HepG2 (cell line): ENCODE results near the gene ZNF212. TPM values are rescaled to one million over a fixed set of nuclear protein-coding genes. Genes with fewer than 3 reads are reported as not detected.

ENCODE experiments used
- DBP ChIP-seq: sonication (generic); formaldehyde crosslinking; IDR thresholded peaks from 2 replicates; pipeline ENCODE4 v1.4.0; 2020; ENCODE audit warnings: missing genetic modification reagents; ENCODE audit errors: not compliant biosample characterization
- ISL2 ChIP-seq: sonication (generic); formaldehyde crosslinking; IDR thresholded peaks from 2 replicates; pipeline ENCODE4 v1.5.0; 2020; ENCODE audit warnings: missing genetic modification reagents
- KDM5A ChIP-seq: fragments of 200-600 bp; sonication (generic); IDR thresholded peaks from 2 replicates; pipeline ENCODE4 v1.7.0; 2018; ENCODE audit warnings: antibody characterized with exemption, mild to moderate bottlenecking, low read length, borderline replicate concordance
- MBD4 ChIP-seq: IDR thresholded peaks from 2 replicates; pipeline ENCODE4 v1.6.1; 2012; ENCODE audit warnings: low read length, inconsistent platforms, borderline replicate concordance
- MLXIP ChIP-seq: sonication (generic); formaldehyde crosslinking; IDR thresholded peaks from 2 replicates; pipeline ENCODE4 v1.9.0; 2021; ENCODE audit warnings: missing genetic modification reagents, borderline replicate concordance
- NPAS2 ChIP-seq: sonication (generic); formaldehyde crosslinking; IDR thresholded peaks from 2 replicates; pipeline ENCODE4 v1.8.0; 2022; ENCODE audit warnings: mild to moderate bottlenecking, missing genetic modification reagents, borderline replicate concordance
- NR2F1 ChIP-seq, 2 experiments: fragments of 450-650 bp in 1 of 2; formaldehyde crosslinking in 1 of 2; IDR thresholded peaks; 2 replicates each; pipeline versions ENCODE4 v1.5.0 to v1.6.1; 2016 to 2020; ENCODE audit warnings: mild to moderate bottlenecking in 1 of 2, missing compliant biosample characterization in 1 of 2, missing genetic modification reagents in 1 of 2, moderate library complexity in 1 of 2
- PAWR ChIP-seq: sonication (generic); formaldehyde crosslinking; IDR thresholded peaks from 2 replicates; pipeline ENCODE4 v1.4.0; 2020; ENCODE audit warnings: missing genetic modification reagents, mild to moderate bottlenecking, borderline replicate concordance
- PHF21A ChIP-seq: sonication (generic); formaldehyde crosslinking; IDR thresholded peaks from 2 replicates; pipeline ENCODE4 v1.5.0; 2020; ENCODE audit warnings: mild to moderate bottlenecking, missing genetic modification reagents
- PRPF4 ChIP-seq: fragments of 200-400 bp; formaldehyde crosslinking; IDR thresholded peaks from 2 replicates; pipeline ENCODE4 v1.6.1; 2016; ENCODE audit warnings: low read length, low read depth; ENCODE audit not compliant: poor library complexity, severe bottlenecking
- RXRB ChIP-seq: IDR thresholded peaks from 2 replicates; pipeline ENCODE4 v1.6.1; 2016; ENCODE audit warnings: borderline replicate concordance, missing genetic modification reagents, missing compliant biosample characterization
- SIN3A ChIP-seq: IDR thresholded peaks from 2 replicates; pipeline ENCODE4 v1.6.1; 2011; ENCODE audit warnings: low read depth, mild to moderate bottlenecking, control low read depth, low read length, borderline replicate concordance
- SP2 ChIP-seq: sonication (generic); formaldehyde crosslinking; IDR thresholded peaks from 2 replicates; pipeline ENCODE4 v1.5.1; 2020; ENCODE audit warnings: mild to moderate bottlenecking, missing genetic modification reagents
- TCF7 ChIP-seq: sonication (generic); IDR thresholded peaks from 2 replicates; pipeline ENCODE4 v1.6.1; 2016; ENCODE audit warnings: antibody characterized with exemption, low read depth
- ZIK1 ChIP-seq: sonication (generic); formaldehyde crosslinking; IDR thresholded peaks from 2 replicates; pipeline ENCODE4 v1.5.0; 2020; ENCODE audit warnings: mild to moderate bottlenecking, low read depth, missing genetic modification reagents, borderline replicate concordance
- ZNF20 ChIP-seq: sonication (generic); formaldehyde crosslinking; IDR thresholded peaks from 2 replicates; pipeline ENCODE4 v1.4.0; 2020; ENCODE audit warnings: mild to moderate bottlenecking, moderate library complexity, missing genetic modification reagents
- ZNF530 ChIP-seq: sonication (generic); formaldehyde crosslinking; IDR thresholded peaks from 2 replicates; pipeline ENCODE4 v1.5.0; 2020; ENCODE audit warnings: low read depth, mild to moderate bottlenecking, missing genetic modification reagents
- ZNF589 ChIP-seq: sonication (generic); formaldehyde crosslinking; conservative IDR thresholded peaks from 2 replicates; pipeline ENCODE4 v1.8.0; 2022; ENCODE audit warnings: mild to moderate bottlenecking, moderate library complexity, missing genetic modification reagents
- ZZZ3 ChIP-seq: sonication (generic); formaldehyde crosslinking; IDR thresholded peaks from 2 replicates; pipeline ENCODE4 v1.4.0; 2020; ENCODE audit warnings: missing genetic modification reagents, mild to moderate bottlenecking, borderline replicate concordance
- polyA plus RNA-seq, 8 experiments: library from polyadenylated mRNA; depleted of rRNA in 3 of 8; stranded (reverse) in 7 of 8; unstranded in 1 of 8; fragments of >200 nt; fragmentation: Illumina TruSeq in 4 of 8; extraction: Trizol in 4 of 8; gene quantifications; 2 replicates each; pipeline versions ENCODE4 v1.2.1 to v1.2.3, GENCODE V29; 2011 to 2016; ENCODE audit warnings: low read depth in 4 of 8, missing spikeins in 1 of 8, mixed read lengths in 1 of 8; ENCODE audit not compliant: insufficient read depth in 1 of 8
- total RNA-seq, 5 experiments: library from RNA; depleted of rRNA; stranded (reverse); fragments of >200 nt; fragmentation: Illumina TruSeq; extraction: Trizol; gene quantifications; 2 replicates each; pipeline ENCODE4 v1.2.3, GENCODE V29; 2016; ENCODE audit warnings: low read depth in 1 of 5
- TF ChIP-seq, protein P1 (sequence below): sonication (generic); formaldehyde crosslinking; IDR thresholded peaks from 2 replicates; pipeline ENCODE4 v1.4.0; 2020; ENCODE audit warnings: missing genetic modification reagents
- TF ChIP-seq, protein P2 (sequence below): fragments of 450-650 bp; IDR thresholded peaks from 2 replicates; pipeline ENCODE4 v1.6.1; 2016

The ZNF212 gene
- total and polyA plus RNA-seq, 2 of the 13 experiments (the other 11 are each of a cell fraction or from before 2014, with no cell fraction given): 2.6 to 3.8 TPM

DNA sequence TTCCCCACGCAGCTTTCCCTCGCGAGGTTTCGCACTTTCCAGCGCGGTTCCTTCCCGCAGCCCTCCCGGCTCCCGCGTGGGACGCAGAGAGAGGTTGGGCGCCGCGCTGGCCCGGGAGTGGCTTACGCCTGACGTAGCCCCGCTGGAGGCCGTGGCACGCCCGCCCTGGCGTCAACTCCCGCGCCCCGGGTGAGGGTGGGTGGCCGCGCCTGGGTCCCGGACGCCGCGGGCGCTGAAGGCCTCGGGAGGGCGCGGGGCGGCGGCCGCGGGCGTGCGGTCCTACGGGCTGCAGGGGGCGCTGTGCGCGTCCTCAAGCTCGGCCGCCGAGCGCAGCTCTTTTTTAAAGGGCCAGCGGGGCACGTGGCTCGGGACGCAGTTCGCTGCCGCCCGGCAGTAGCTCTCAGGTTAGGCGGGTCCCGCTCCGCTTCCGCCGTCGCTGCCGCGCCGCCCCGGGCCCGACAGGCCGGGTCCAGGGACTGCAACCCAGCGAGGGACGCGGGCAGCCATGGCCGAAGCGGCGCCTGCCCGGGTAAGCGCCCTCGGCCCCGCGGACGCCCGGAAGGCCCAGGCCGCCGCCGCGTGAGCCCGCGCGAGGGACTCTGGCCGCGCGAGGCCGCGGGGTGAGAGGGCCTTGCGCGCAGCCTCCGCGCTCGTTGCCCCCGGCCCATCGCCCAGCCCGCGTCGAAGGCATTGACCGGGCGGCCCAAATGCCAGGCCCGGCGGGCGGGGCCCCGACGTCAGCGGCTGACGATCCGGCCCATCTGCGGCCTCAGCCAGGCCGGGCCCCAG is 22.6 kb downstream of the ZNF212 start, which contains the start of gene ZNF783 (continued):
- TF ChIP-seq DBP (no peak), MLXIP (CRISPR knock-in tag) (no peak; the same call in 1 of the 2 replicates), ISL2 (CRISPR knock-in tag) (no peak), ZNF589 (CRISPR knock-in tag) (peak; percentile 65; the same call in 1 of the 2 replicates), RXRB (CRISPR knock-in tag) (peak; percentile 31; the same call in 1 of the 2 replicates), NR2F1 (CRISPR knock-in tag; IDR thresholded peaks at IDR 0.05) (no peak), NPAS2 (CRISPR knock-in tag) (no peak), PRPF4 (no peak), SP2 (no peak), ZNF530 (CRISPR knock-in tag) (peak; percentile 78; the same call in 1 of the 2 replicates), PHF21A (CRISPR knock-in tag) (peak; percentile 72), TCF7 (no peak), SIN3A (no peak), MBD4 (no peak), KDM5A (no peak), ZNF20 (CRISPR knock-in tag) (no peak), ZIK1 (CRISPR knock-in tag) (peak; percentile 97; the same call in 1 of the 2 replicates), ZZZ3 (CRISPR knock-in tag) (no peak), PAWR (no peak)
- TF ChIP-seq, protein P1, sequence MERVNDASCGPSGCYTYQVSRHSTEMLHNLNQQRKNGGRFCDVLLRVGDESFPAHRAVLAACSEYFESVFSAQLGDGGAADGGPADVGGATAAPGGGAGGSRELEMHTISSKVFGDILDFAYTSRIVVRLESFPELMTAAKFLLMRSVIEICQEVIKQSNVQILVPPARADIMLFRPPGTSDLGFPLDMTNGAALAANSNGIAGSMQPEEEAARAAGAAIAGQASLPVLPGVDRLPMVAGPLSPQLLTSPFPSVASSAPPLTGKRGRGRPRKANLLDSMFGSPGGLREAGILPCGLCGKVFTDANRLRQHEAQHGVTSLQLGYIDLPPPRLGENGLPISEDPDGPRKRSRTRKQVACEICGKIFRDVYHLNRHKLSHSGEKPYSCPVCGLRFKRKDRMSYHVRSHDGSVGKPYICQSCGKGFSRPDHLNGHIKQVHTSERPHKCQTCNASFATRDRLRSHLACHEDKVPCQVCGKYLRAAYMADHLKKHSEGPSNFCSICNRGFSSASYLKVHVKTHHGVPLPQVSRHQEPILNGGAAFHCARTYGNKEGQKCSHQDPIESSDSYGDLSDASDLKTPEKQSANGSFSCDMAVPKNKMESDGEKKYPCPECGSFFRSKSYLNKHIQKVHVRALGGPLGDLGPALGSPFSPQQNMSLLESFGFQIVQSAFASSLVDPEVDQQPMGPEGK (CRISPR knock-in tag): peak; percentile 22; the same call in 1 of the 2 replicates
- TF ChIP-seq, protein P2, sequence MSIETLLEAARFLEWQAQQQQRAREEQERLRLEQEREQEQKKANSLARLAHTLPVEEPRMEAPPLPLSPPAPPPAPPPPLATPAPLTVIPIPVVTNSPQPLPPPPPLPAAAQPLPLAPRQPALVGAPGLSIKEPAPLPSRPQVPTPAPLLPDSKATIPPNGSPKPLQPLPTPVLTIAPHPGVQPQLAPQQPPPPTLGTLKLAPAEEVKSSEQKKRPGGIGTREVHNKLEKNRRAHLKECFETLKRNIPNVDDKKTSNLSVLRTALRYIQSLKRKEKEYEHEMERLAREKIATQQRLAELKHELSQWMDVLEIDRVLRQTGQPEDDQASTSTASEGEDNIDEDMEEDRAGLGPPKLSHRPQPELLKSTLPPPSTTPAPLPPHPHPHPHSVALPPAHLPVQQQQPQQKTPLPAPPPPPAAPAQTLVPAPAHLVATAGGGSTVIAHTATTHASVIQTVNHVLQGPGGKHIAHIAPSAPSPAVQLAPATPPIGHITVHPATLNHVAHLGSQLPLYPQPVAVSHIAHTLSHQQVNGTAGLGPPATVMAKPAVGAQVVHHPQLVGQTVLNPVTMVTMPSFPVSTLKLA: no peak
